GM19452 (cell line): Measurements from ENCODE around the gene MYOF.
"Not testable (repeated sequence)": the region's sequence is repeated elsewhere in the genome, so short reads cannot be mapped to it uniquely, and the experiment has no call there.

ENCODE experiments used
- ATAC-seq: cut with Tn5 transposase; IDR thresholded peaks from one replicate; pipeline ENCODE4 v1.9.1; 2021; ENCODE audit not compliant: unreplicated experiment

MYOF gene

DNA sequence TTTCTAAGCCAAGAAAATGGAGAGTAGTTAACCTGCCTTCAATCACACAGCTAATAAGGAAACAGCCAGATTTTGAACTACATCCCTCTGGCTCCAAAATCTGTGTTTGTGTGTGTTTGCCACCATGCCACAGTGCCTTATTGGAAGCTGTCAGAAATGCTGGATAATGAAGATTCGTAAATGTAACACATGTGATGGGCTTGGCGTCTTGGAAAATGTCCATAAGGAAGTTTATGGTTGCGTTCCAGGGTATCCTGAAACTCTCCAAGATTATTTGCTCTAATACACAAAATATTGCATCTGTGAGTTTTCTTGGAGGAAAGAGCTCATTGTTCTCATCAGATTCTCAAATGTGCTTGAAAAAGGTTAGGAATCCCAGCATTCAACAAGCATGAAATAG is 22.7 kb downstream of the MYOF start:
- no peak for ATAC-seq

DNA sequence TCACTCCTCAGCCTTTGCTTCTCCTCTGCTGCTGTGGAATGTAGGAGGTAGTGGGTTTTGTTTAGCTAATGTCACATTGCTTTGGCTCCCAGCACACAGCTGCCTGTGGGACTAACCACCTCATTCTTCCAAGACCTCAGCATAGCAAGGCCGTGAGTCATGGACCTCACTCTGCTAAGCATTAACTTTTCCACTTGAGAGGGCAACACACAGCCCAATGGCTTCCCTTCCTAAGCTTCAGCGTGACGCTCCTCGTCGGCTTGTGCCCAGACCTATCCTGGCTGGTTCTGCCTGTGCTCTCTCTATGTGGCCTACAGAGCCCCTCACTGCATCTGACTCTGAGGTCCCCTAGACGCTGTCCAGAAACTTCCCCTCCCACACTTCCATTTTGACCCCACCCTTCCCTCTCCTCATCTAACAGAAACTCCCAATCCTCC is 23.3 kb downstream of the MYOF start:
- no peak for ATAC-seq

DNA sequence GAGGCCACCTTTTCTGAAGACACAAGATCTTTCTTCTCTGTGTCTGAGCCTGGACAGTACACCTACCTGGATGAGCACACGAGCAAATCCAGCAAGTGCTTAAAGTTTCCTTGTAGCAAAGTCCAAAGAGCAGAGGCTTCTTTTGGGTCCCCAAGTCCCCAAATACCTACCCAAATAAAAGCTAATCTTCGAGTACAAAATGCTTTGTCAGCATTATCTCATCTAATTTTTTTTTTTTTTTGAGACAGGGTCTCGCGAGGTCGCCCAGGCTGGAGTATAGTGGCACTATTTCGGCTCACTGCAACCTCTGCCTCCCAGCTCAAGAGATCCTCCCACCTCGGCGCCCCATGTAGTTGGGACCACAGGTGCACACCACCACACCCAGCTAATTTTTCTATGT is 24.6 kb downstream of the MYOF start:
- no peak for ATAC-seq

DNA sequence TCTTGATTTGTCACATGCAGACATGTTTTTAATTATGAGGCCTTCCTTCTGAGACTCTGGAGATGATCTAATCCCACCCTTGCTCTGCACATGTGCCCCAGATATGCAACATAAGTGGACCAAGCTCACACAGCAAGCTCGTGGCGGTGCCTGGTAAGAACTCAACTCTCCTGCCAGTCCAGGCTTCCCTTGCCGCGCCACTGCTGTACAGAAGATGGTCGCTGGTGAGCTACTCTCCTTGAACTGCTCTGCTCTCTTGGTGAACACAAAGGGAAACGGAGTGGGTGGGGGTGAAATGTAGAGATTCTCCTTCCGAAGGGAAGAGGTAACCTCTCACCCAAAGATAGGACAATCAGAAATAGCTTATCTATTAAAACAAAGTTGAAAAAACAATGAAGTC is 25.7 kb downstream of the MYOF start:
- ATAC-seq: no peak

DNA sequence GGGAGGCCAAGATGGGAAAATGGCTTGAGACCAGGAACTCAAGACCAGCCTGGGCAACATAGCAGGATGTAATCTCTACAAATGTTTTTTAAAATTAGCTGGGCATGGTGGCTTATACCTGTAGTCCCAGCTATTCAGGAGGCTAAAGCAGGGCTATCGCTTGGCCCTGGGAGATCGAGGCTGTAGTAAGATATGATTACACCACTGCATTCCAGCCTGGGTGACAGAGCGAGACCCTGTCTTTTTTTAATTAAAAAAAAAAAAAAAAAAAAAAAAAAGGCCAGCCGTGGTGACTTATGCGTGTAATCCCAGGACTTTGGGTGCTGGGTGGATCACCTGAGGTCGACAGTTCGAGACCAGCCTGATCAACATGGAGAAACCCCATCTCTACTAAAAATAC is 27.4 kb downstream of the MYOF start:
- no peak for ATAC-seq

DNA sequence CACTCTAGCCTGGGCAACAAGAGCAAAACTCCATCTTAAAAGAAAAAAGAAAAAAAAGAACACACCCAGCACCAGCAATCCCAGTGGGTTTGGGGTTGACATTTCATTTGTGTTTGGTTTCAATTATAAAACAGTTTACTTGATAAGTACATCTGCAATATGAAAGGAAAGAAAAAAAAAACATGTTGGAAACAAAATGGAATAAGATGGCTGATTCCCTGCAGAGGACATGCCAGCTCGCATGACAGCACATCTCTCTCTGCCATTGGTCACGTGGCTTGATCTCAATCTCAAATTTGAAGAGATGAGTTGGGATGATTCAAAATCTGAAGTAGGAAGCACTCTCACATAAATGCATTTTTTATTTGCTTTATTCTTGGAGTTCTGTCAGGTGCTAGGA is 28.0 kb downstream of the MYOF start:
- no peak for ATAC-seq

DNA sequence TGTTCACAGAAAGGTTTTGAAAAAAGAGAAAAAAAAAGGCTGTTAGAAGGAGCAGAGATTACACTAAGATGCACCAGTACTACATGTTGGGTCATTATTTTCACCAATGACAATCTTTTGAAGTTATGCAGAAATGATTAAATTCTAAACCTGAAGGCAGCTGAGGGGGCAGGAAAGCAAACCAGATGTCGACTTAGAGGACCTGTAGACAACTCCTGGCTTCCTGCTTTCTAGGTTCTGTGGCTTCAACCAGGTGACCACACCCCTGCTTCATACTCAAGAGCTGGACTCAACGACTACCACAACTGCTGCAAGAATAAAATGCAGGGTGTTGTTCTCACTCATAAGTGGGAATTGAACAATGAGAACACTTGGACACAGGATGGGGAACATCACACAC is 30.0 kb downstream of the MYOF start:
- ATAC-seq: no peak

DNA sequence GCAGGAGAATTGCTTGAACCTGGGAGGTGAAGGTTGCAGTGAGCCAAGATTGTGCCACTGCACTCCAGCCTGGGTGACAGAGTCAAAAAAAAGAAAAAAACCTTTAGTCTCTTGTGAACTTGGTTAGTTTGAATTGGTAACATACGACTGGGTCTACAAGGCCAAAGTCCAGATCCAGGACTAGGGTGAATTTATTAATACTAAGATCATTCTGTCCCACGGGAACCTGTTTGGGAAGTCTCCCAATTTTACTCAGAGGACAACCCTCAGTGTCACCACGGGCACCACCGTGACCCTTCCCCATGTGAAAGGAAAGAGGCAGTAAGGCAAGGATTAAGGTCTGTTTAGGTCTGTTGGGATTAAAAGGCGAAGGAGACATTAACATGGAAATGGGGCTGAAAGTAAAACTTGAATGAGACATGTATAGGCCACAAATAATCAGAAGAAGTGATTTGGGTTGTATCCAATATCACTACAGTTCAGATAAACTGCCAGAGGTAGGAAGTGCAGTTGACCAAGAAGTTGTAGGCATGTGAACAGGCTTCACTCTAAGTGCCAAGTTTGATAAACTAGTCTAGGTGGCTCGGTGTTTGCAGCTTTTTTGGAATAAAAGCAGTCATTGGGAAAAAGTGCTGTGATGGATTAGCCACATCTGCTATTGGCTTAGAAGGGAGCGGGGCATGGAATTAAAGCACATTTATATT is 30.7 kb downstream of the MYOF start:
- ATAC-seq: no peak

DNA sequence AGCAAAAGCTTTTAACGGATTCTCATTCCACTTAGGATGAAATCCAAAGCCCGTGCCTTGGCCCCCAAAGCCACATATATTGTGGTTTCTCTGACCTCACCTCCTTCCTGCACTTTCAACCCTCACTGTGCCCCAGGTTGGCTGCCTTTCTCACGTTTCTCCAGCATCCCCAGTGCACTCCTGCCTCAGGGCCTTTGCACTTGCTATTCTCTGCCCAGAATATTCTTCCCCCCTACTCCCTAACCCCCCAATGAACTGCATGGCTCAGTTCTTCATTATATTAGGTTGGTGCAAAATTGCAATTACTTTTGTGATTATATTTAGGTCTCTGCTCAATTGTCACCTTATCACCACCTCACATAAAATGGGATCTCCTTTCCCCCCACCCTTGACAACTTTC is 34.2 kb downstream of the MYOF start:
- ATAC-seq: no peak

DNA sequence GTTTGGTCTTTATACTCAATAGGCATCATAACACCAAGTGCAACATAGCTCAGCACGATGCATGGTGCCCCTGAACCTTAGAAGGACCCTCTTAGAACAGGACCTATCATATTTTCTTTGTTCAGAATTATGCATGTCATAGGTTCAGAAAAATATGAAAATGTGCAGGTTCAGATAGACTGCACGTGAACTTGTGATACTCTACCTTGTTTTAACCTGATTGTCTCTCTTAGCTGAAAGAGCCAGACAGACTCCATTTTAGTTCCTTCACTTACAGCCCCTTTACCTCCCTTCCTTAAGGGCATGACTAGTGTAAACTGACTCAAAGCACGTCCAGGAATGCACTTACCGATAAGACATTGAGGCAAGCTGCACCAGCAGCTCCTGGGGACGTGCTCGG is 35.1 kb downstream of the MYOF start:
- no peak for ATAC-seq

DNA sequence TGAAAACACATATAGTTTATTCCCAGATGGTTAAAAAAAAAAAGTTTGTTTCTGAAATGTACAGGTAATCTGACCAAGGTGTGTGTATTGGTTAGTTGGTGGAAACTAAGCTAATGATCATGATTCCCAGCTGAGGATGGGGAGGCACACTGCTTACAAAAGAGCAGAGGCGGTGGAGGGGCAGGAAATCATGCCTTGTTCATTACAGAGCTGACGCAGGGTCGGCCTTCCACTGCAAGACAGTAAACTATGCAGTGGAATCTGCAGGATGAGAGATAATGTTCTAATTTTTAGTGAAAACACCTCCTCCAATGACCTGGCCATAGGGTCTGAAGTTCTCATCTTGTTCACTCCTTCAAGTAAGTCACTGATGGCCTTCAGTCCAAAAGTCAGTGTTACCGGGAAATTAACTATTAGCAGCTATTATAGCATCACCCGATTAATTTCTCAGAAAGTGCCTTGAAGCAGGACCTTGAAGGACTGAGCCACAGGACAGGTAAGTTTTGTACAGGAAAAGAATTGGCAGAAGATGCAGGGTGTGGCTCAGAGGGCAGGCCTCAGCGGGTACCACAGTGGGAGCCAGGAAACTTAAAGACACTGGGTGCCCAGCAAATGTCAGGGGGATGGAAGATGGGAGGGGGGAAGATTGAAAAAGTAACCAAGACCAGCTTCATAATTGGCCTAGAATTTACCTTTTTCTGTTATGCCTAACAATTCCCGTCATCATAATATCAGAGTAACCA is 36.0 kb downstream of the MYOF start:
- no peak for ATAC-seq

DNA sequence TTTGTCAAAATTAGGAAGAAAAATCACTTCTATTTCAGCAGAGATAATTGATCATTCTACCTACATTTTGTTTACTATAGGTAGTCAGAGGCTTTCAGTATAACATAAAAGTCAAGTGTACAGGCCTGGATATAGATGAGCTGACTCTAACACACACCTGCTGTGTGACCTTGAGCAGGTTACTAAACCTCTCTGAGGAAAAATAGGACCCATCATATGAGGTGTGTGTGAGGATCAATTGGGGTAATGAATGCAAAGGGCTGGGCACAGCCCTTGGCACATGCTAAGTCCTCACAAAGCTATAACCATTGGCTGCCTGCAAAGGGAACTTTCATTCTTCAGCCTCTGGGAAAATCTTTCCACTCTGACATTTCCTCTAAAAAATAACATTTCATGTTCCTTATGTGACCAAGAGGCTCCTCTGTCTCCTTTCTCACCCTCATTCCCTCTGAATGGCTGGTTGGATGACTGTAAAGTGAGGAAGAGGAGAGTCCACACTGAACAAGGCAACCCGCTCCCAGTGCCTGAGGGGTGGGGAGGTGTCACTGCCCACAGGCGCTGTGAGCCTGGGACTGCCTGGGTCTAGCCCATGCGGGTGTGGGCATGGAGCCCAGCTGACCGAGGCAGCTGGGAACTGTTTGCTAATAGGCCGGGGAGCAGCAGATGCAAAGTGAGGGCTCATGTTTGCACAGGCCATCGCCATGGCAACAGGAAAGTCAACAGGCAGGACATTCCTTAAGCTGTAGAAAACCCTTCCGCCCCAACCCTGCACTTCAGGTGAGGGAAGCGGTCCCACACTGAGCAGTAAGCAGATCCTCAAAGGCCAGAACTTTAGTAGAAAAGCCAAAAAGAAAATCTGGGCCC is 36.8 kb downstream of the MYOF start:
- ATAC-seq: no peak

DNA sequence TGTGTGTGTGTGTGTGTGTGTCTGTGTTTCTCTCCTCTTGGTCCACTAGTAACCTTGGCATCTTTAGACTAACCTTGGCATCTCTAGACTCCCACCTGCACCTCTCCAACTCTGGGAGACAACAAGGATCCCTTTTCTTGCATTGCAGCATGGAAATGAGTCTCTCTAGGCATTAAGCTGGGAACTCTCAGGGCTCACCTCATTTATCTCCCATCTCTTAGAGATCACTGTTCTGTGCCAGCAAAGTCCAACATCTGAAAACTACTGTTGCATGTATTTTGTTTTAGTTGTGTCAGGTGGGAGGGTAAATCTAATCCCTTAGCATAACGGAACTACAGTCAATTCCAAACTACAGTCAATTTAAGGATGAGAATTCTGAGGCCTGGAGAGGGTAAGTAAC is 38.7 kb downstream of the MYOF start:
- no peak for ATAC-seq

DNA sequence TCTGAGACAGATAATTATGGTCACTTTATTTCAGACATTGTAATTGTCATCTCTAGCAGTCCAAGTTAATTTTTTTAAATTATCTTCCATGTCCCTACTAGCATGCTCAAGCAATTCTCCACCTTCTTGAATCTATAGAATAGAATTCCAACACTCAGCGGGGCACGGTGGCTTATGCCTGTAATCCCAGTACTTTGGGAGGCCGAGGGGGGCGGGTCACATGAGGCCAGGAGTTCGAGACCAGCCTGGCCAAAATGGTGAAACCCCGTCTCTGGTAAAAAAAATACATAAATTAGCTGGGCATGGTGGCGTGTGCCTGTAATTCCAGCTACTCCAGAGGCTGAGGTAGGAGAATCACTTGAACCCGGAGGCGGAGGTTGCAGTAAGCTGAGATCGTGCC is 39.4 kb downstream of the MYOF start:
- not testable (repeated sequence) for ATAC-seq

DNA sequence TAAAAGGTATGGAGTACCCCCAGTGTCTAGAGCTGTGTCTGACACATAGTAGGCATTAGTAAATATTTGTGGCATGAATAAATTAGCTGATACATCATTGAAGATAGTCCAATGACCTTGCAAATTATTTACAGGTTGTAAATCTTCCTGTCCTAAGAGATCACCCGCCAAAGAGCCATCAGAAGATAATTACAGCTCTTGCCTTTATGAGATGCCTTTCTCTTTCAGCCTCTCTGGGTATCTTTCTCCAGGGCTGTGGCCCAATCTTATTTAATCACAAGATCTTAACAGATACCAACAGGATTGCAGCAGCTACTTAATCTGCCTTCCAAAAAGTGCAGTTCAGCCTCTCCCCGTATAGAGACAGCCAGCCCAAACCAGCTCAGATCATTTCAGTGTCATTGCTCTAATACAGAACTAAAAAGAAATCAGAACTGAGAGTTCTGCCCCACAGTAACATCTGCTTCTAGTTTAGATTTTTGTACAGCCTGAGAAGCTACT is 41.5 kb downstream of the MYOF start:
- ATAC-seq: no peak

DNA sequence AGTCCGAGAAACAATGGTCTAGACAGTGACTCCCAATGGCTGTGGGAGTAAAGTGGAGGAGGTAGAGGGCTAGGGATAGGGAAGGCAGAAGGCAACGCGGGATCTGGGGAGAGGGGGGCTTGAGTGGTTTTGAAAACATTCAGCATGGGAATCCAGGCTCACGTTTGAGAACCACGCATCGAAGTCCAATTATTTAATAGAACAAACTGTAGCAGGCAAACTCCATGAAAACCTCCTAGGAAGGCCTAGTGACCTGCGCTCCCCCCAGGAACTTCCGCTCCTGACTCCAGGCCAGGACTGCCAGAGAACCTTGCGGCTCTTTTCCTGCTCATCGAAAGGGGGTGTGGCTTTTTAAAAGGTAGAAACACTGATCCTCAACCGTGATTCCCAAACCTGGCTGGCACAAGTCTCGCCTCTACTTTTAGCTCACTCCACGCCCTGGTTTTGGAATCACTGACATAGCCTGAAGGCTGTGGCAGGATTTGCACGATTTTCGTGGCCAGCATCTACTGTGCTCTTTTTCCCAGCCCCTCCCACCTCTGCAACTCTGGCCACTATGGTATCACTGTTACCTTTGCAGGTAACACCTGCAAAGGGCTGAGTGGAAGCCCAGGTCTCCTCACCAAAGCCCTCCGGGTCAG is 43.4 kb downstream of the MYOF start:
- no peak for ATAC-seq

DNA sequence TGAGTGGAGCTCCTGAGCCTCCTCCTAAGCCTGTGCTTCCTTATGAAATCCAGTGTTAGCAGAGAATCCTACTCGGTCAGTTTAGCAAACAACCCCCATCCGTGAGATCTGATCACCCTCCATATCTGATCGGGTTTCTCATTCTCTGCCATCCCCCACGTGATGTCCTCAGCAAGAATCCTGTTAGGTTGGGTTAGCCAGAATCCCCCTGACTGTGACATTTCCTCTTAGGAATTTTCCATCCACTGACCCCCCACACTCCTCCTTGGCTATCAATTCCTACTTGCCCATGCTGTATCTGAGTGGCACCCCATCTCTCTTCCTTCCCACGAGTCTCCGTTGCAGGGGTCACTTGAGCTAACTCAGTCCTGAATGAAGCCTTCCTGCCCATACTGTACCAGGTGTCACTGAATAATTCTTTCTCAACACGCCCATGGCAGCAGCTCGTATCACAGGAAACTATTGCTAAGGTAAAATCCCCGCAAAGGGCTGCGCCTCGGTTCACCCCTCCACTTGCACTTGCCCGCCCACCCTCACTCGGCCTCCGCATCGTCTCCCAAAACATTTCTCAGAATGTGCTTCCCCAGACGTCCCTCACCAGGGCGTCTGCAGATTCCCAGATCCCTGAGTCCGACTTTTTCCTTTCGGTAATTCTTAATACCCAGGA is 44.1 kb downstream of the MYOF start:
- no peak for ATAC-seq

DNA sequence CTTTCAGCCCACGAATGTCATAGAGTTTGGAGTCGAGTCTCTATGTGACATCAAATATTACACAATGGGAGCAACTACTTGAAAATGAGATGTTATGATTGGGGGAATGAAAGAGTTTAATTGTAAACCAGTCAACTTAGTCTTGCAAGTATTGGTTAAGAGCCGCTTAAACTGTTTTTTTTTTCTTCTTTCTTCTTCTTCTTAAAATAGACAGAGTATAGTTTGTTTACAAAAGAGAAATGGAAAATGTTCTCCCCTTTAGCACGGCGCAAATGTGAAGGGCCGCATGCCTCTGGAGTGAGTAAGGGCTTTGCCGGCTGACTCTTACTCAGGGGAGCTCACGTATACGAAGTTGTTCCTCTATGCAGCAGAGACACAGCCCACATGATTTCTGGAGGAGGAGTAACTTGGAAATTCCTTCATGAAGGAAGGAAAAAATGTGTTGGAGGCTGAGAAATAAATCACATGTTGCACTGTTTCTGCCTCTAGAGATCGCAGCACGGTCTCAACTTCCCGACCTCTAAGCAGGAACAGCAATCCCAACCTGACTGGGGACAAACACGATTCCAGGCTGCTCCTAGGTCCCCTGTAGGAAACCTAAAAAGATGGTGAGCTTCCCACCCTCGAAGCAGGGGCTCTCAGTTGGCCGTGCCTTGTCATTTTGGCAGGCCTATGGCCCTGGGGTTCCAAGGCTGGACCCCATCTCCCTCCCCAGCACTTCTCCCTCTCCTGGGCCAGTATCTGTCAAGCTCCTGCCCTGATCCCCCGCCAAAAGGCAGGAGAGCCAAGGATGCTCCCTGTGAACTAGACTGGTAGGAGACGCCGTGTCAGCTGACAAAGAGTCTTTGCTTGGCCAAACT is 44.8 kb downstream of the MYOF start:
- ATAC-seq: no peak

DNA sequence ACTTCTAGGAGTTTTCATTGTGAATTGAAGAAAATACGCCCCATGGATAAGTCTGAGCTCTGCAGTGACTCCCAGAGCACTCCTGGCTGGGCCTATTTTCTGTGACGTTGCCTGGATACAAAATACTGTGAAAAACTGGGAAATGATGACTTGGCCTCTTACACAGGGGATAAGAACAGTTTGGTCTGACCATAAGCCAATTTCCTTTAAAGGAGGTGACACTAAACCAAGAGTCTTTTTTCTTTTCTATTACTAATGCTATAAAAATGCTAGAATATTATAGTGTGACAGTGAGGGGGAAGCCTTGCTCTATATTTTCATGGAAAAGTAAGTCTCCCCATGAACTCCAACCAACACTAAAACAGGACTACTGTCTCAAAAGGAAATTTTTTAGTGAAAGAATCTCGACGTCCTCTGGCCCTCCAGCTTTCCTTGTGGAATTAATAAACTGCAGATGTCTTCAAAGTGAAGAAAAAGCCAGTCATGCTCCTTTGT is 45.5 kb downstream of the MYOF start:
- no peak for ATAC-seq
